AG09309 (cell line): Measurements from ENCODE around the gene MAP4K3.

ENCODE experiments used
- DNase-seq: peaks from one replicate; pipeline ENCODE4 v3.0.0-alpha.2; 2010; ENCODE audit warnings: low read depth
- H3K4me3 ChIP-seq: 2 replicates; pipeline ENCODE4 v1.5.1; 2011; ENCODE audit warnings: mild to moderate bottlenecking, low read depth, low read length, moderate library complexity; ENCODE audit not compliant: control insufficient read depth
- TF ChIP-seq, protein P1 (sequence below): IDR thresholded peaks from 2 replicates; pipeline ENCODE4 v1.5.1; 2011; ENCODE audit warnings: mild to moderate bottlenecking, low read depth, low read length, inconsistent platforms; ENCODE audit not compliant: insufficient read depth, control insufficient read depth; ENCODE audit errors: missing control alignments

MAP4K3 gene

DNA sequence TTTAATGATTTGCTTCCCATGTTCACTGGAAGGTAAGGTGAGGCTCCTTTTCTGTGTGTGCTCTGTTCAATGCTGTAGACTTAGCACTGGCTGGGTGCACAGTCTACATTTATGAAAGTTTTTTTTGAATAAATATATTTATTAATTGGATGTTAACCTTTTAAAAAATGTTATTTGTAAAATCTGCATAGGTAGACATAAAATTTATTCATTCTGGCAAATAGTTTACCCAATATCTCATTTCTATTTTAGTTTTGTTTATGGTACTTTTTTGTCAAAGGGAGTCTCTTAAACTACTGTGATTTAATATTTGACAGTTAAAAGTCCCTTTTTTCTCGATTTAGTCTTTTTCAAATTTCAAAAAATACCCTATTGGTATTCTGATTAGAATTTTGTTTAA, 213.2 kb downstream of the MAP4K3 start:
- H3K4me3 ChIP-seq, result no peak overlapping the region
- TF ChIP-seq, protein P1, sequence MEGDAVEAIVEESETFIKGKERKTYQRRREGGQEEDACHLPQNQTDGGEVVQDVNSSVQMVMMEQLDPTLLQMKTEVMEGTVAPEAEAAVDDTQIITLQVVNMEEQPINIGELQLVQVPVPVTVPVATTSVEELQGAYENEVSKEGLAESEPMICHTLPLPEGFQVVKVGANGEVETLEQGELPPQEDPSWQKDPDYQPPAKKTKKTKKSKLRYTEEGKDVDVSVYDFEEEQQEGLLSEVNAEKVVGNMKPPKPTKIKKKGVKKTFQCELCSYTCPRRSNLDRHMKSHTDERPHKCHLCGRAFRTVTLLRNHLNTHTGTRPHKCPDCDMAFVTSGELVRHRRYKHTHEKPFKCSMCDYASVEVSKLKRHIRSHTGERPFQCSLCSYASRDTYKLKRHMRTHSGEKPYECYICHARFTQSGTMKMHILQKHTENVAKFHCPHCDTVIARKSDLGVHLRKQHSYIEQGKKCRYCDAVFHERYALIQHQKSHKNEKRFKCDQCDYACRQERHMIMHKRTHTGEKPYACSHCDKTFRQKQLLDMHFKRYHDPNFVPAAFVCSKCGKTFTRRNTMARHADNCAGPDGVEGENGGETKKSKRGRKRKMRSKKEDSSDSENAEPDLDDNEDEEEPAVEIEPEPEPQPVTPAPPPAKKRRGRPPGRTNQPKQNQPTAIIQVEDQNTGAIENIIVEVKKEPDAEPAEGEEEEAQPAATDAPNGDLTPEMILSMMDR, result no peak
- no peak for DNase-seq

DNA sequence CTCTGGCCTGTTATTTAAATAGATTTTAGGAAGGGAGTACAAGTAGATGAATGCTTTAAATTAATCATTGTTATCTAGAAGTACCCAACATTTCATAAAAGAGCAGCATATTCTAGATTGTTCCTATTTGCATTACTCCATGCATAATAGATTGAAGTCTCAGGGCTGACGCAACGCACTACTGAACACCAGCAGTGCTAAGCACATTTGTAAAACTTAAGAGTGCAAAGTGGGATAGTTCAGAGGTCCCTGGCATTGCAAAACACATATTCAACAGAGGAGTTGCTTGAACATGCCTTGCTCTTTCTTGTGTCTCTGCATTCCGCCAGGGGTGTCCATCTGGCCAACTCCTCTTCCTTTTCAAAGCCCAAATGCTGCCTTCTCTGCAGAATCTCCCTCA, 215.6 kb downstream of the MAP4K3 start:
- TF ChIP-seq, protein P1, result no peak
- no peak overlapping the region for H3K4me3 ChIP-seq

DNA sequence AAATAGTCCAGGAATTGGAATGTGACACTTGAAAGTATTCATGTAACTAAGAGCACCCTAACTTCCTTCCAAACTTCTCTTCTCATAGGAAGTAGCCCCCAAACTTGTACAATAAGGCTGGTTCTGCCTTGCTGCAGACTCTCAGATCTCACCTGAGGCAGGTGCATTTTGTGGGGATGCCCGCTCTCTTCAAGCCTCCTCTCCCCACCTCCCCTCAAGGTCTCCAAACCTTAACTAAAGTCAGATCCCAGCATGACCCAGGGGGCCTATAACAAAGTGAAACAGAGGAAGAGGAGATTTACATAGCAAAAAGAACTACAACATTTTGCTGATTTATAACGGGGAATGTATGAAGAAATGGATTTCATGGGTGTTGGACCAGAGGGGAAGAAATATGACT, 216.9 kb downstream of the MAP4K3 start:
- no peak overlapping the region for H3K4me3 ChIP-seq
- DNase-seq, result no peak
- TF ChIP-seq, protein P1, result no peak

More for the DNA sequence above, 215.6 kb downstream of the MAP4K3 start:
- DNase-seq, result no peak

DNA sequence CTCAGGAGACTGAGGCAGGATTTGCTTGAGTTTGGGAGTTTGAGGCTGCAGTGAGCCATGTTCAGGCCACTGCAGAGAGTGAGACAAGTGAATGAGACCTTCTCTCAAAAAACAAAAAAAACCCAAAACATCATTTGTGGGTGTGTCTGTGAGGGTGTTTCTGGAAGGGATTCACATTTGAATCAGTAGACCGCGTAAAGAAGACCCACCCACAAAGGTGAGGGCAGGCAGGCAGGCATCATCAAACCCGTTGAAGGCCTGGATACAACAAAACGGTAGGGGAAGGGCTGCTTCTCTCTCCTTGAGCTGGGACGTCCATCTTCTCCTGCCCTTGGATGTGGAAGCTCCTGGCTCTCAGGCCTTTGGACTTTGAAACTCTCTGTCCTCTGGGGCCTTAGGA, 218.7 kb downstream of the MAP4K3 start:
- DNase-seq, result no peak
- no peak overlapping the region for H3K4me3 ChIP-seq
- TF ChIP-seq, protein P1, result no peak

DNA sequence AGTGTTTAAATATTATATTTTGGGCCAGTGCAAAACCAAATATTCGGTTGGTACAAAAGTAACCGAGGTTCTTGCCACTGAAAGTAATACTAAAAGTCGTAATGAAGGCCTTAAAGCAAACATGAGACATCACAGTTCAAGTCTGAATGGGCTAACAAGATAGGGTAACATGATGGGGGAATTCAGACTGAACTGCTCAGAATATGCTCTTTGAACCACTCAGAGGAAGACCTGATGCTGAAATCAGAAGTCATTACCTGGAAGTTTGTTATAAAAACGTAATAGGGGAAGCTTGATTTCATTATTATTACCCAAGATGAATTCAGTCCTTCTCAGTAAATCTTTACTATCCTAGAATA, 219.9 kb downstream of the MAP4K3 start:
- DNase-seq, result no peak
- no peak overlapping the region for H3K4me3 ChIP-seq
- TF ChIP-seq, protein P1, result no peak

DNA sequence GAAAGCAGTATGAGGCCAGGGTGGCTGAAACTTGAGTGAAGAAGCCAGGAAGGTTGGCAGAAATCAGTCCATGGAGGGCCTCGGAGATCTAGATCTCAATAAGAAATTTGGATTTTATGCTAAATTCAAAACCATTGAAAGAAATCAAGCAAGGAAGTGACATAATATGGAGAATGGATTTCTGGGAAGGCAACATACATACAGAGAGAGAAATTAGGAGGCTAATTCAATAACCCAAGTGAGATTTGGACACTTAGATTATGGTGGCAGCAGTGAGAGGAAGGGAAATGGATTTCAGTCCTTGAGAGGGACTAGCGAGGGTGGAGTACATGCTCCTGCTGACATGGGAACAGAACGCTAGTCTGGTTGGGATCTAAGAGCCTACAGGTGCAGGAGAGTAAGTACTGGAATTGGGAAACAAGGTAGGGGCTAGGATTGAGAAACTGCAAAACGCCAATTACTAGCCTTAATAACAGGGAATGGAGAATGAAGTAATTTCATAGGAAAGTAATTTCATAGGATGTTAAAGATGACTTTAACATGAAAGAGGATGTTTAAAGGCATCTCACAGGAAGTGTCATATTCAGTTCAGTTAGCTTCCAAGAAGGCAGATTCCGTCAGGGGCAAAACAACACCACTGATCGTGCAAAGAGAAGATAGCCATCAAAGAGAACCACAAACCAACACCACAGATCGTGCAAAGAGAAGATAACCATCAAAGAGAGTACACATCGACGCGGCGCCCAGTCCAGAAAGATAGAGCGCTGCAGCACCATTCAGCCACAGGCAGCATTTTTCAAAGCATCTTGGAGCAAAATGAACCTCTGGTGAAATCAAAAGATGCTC, 220.5 kb downstream of the MAP4K3 start:
- DNase-seq, result no peak
- H3K4me3 ChIP-seq, result no peak overlapping the region
- TF ChIP-seq, protein P1, result no peak

DNA sequence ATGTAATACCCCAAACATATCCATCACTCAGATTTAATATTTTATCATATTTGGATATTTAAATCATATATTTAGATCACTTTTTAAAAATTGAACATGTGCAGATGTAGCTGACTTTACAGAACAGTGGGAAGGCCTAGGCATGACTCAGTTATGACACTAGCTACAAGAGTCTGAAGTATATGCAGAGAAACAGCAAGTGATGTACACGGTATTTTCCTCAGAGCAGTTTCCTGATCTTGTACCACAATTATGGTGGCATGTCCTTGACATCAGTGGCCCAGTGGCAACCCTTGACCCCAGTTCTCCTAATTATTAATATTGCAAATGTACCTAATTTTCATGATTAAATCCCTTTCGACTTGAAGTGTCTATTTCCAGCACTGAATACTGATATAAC, 221.5 kb downstream of the MAP4K3 start:
- TF ChIP-seq, protein P1, result no peak
- no peak for DNase-seq
- no peak overlapping the region for H3K4me3 ChIP-seq
